Upper lobe of right lung (tissue), 1 donor: ENCODE results near the gene TAS2R4. TPM values are rescaled to one million over a fixed set of nuclear protein-coding genes. Genes with fewer than 3 reads are reported as not detected.
"Not testable (repeated sequence)": the region's sequence is repeated elsewhere in the genome, so short reads cannot be mapped to it uniquely, and the experiment has no call there.

Experiments used
- ATAC-seq: fragments of 200-7000 bp; cut with Tn5 transposase; one replicate; pipeline ENCODE4 v1.9.1; 2020; ENCODE audit warnings: mild to moderate bottlenecking, moderate library complexity
- DNase-seq: peaks from one replicate; pipeline ENCODE4 v3.0.0-alpha.2; 2020
- H3K27ac ChIP-seq: fragments of 200-600 bp; one replicate; pipeline ENCODE4 v1.8.0; 2022
- H3K27me3 ChIP-seq: fragments of 200-600 bp; one replicate; pipeline ENCODE4 v1.8.0; 2022; ENCODE audit warnings: mild to moderate bottlenecking
- H3K36me3 ChIP-seq: fragments of 200-600 bp; one replicate; pipeline ENCODE4 v1.8.0; 2022
- H3K4me1 ChIP-seq: fragments of 200-600 bp; one replicate; pipeline ENCODE4 v1.8.0; 2022
- H3K4me3 ChIP-seq: fragments of 200-600 bp; one replicate; pipeline ENCODE4 v1.8.0; 2022; ENCODE audit warnings: mild to moderate bottlenecking
- H3K9me3 ChIP-seq: fragments of 200-600 bp; one replicate; pipeline ENCODE4 v1.8.0; 2022
- intact Hi-C: fragments of 100-400 bp; cut with DNase I; formaldehyde crosslinking; loops from one replicate; pipeline ENCODE4 v1.11.0; 2022
- total RNA-seq: library from RNA; stranded (reverse); fragmentation: NEBNext Ultra II Directional; extraction: Animal tissue kit (Norgen Biotek cat#: 25700); gene quantifications from one replicate; pipeline ENCODE4 v1.2.1, GENCODE V29; 2021
- TF ChIP-seq, protein P1 (sequence below): fragments of 200-600 bp; IDR thresholded peaks from one replicate; pipeline ENCODE4 v1.8.0; 2022; ENCODE audit warnings: antibody characterized with exemption
- donor health status: DM: no; HTN: yes; CAD: no; lungs with severe emphysema.

The TAS2R4 gene
- total RNA-seq, 1 donor from 2014 or later: 2.2 TPM

GRCh38 chr7:141789917-141790316 lies 13.4 kb downstream of the TAS2R4 start, which contains the start of gene TAS2R5:
Gene TAS2R5 (plus strand): TSS chr7:141790217. CDS start chr7:141790362, 145 bp downstream.
- no peak for ATAC-seq
- intact Hi-C loops: no loop called here
- Histone ChIP-seq H3K27ac (no peak within 1 kb of the TSS), H3K9me3 (no peaks in the 10 kb centered on the region), H3K4me1 (no peaks in the 10 kb centered on the region), H3K36me3 (peaks cover 5% of the 10 kb centered on the region), H3K27me3 (no peaks in the 10 kb centered on the region), H3K4me3 (no peak within 1 kb of the TSS)
- no peak for DNase-seq
- TF ChIP-seq, protein P1, sequence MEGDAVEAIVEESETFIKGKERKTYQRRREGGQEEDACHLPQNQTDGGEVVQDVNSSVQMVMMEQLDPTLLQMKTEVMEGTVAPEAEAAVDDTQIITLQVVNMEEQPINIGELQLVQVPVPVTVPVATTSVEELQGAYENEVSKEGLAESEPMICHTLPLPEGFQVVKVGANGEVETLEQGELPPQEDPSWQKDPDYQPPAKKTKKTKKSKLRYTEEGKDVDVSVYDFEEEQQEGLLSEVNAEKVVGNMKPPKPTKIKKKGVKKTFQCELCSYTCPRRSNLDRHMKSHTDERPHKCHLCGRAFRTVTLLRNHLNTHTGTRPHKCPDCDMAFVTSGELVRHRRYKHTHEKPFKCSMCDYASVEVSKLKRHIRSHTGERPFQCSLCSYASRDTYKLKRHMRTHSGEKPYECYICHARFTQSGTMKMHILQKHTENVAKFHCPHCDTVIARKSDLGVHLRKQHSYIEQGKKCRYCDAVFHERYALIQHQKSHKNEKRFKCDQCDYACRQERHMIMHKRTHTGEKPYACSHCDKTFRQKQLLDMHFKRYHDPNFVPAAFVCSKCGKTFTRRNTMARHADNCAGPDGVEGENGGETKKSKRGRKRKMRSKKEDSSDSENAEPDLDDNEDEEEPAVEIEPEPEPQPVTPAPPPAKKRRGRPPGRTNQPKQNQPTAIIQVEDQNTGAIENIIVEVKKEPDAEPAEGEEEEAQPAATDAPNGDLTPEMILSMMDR: no peak

DNA sequence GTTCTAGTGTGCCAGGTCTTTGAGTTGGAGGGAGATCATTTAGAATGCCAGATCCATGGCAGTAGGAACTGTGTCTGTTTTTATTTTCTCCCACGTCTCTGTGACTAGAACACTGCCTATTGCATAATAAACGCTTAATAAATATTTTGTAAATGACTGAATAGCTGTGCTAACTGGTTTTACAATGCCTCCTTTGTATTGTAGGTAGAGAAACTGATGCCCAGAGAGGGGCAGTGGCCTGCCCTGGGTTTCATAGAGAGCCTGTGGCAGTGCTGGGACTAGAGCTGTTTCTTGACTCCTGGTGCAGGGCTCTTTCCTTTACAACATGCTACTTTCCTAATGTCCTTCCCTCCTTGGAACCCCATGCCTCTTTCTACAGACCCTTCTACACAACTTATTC lies 16.1 kb downstream of the TAS2R4 start:
- ATAC-seq (no peak), DNase-seq (no peak)
- peaks cover 5% of the 10 kb centered on the region for H3K36me3 ChIP-seq
- intact Hi-C loops: no loop called here
- H3K4me3 ChIP-seq: no peak overlapping the region
- no peaks in the 10 kb centered on the region for H3K9me3 ChIP-seq
- H3K27ac ChIP-seq: no peak overlapping the region
- no peaks in the 10 kb centered on the region for H3K4me1 ChIP-seq
- no peaks in the 10 kb centered on the region for H3K27me3 ChIP-seq
- TF ChIP-seq, protein P1: no peak

- no peak for DNase-seq
- Histone ChIP-seq H3K27ac (no peak overlapping the region), H3K36me3 (no peaks in the 10 kb centered on the region), H3K27me3 (no peaks in the 10 kb centered on the region), H3K4me3 (no peak overlapping the region), H3K4me1 (no peaks in the 10 kb centered on the region), H3K9me3 (peaks cover 15% of the 10 kb centered on the region)
- ATAC-seq: no peak
- TF ChIP-seq, protein P1: no peak
- intact Hi-C loops: no loop called here
These were observed 43.6 kb downstream of the TAS2R4 start for GRCh38 chr7:141820067-141820466.

DNA sequence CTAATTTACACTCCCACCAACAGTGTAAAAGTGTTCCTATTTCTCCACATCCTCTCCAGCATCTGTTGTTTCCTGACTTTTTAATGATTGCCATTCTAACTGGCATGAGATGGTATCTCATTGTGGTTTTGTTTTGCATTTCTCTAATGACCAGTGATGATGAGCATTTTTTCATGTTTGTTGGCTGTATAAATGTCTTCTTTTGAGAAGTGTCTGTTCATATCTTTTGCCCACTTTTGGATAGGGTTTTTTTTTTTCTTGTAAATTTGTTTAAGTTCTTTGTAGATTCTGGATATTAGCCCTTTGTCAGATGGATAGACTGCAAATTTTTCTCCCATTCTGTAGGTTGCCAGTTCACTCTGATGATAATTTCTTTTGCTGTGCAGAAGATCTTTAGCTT lies 46.0 kb downstream of the TAS2R4 start:
- H3K27me3 ChIP-seq, H3K4me3 ChIP-seq, intact Hi-C loops, H3K36me3 ChIP-seq, ATAC-seq, H3K4me1 ChIP-seq, H3K27ac ChIP-seq, DNase-seq: not testable (repeated sequence)
- H3K9me3 ChIP-seq: peaks cover 15% of the 10 kb centered on the region

Other genes with a start within 250 kb of the TAS2R4 start
- 17.5 TPM for gene AGK, start 225.3 kb upstream of the TAS2R4 start, total RNA-seq
- 40.2 TPM for gene DENND11, start 74.5 kb upstream of the TAS2R4 start, total RNA-seq
- gene WEE2, start 68.3 kb upstream of the TAS2R4 start, total RNA-seq: not detected
- gene SSBP1, start 38.3 kb upstream of the TAS2R4 start, total RNA-seq: 64.9 TPM
- gene TAS2R3, start 12.6 kb upstream of the TAS2R4 start, total RNA-seq: 1.6 TPM
- gene TAS2R5, start 13.5 kb downstream of the TAS2R4 start, total RNA-seq: 2.2 TPM
- gene PRSS37, start 64.8 kb downstream of the TAS2R4 start, total RNA-seq: not detected
- 0.20 TPM for gene OR9A4, start 139.7 kb downstream of the TAS2R4 start, total RNA-seq
- gene CLEC5A, start 170.3 kb downstream of the TAS2R4 start, total RNA-seq: 10.6 TPM
- gene TAS2R38, start 197.1 kb downstream of the TAS2R4 start, total RNA-seq: not detected
- gene MGAM, start 219.2 kb downstream of the TAS2R4 start, total RNA-seq: 7.2 TPM